Measurements from ENCODE around the gene PYDC2.
"Not testable (repeated sequence)": the region's sequence is repeated elsewhere in the genome, so short reads cannot be mapped to it uniquely, and the experiment has no call there.

PYDC2 gene

GRCh38 chr3:191470545-191470944, 9.6 kb downstream of the PYDC2 start:
- DNase-seq = no peak

DNA sequence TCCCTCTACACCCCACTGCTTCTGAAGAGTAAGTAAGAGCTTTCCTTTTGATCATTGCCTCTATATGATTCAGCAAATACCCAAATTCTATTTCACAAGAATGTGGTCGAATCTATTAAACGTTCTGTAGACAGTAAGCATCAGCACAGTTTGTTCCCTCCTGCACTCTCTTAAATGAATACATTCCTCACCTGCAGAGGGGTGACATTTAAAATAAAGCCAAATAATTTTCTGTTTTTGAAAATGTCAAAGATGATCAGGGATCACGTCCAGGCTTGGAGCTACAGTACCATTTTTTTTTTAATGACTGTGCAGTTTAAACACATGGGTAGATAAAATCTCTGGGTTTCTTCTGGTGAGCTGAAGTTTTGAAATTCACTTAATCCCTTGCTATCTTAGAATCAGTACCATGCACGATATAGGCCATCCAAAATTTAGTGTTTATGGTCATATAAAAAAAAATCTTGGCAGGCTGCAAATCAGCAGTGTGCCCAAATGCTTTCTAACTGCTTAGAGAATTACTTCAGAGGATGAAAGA, 12.8 kb downstream of the PYDC2 start:
- no peak for DNase-seq

DNA sequence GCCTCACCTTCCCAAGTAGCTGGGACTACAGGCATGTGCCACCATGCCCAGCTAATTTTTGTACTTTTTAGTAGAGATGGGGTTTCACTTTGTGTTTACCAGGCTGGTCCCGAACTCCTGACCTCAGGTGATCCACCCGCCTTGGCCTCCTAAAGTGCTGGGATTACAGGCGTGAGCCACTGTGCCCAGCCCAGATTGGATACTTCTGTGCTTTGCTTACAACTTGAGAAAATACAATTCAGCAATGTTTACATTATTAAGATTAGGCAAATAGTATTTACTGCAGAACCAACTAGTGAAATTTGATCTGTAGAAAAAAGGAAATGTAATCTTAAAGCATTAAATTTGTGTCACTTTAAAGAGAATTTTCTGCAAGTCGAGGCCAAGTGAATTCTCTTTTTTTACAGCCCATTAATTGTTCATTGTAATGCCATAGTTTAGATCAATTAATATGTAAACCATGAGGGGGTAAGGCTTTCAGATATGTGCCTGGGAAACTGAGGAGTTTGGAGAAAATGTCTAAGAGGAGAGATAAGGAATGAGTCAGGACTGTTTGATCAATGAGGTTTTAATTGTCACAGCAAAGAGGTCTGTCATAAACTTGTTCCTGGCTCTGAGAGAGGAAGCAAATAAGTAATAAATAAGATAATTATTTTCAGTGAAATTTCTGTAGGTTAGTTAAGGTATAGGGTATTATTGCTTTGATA, 15.3 kb downstream of the PYDC2 start:
- DNase-seq = no peak

GRCh38 chr3:191483994-191484393, 23.0 kb downstream of the PYDC2 start:
- DNase-seq = not testable (repeated sequence)

- DNase-seq = no peak
These were observed 23.5 kb downstream of the PYDC2 start for GRCh38 chr3:191484461-191484860.

DNA sequence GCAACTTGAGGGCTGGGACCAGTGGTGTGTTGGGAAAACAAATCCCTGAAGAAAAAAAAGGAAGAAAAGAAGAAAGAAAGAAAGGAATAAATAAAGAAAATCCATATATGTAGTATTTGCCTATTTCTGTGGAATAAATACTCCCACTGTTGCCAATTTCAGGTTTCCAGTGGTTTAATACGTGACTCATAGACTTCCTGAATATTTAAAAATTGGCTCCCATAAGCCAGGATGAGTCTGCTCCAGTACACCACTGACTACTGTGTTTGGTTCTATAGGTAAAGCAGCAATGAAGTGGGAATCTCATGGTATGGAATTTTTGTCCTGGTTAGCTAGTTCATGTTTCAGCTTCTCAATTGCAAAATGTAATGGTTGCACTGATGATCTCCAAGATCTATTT, 31.6 kb downstream of the PYDC2 start:
- DNase-seq = no peak

GRCh38 chr3:191493336-191493735, 32.4 kb downstream of the PYDC2 start:
- DNase-seq = no peak

DNA sequence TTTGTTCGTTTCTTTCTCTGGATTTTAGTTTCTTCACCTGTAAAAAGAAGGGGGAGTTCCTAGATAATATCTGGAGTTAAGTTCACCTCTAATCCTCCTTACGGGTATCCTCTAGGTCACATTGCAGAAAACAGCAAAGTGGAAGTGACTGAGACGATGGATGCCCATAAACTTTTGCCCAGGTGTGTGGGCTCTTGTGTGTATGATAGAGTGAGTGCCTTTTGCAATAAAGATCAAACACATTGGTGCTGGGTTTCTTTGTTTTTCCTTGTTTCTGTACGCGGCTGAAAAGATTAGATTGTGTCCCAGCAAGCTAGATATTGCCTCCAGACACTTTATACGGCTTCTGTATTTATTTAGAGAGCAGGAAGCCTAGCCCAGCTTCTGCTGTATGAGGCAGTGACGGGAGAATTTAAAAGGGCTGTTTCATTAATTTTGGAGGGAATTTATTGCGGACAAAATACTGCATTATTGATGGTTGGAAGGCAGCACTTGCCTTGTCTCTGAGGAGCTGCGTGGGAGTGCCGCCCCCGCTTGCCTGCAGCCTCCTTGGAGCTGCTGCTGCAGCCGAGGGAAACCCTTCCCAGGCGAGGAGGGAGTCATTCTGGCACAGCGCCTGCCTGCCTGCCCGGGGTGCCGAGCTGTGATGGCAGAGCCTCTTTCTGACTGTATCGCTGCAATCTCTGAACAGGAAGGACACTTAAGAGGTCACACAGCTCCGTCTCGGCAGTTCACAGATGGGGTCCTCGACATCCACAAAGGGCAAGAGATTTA, 38.5 kb downstream of the PYDC2 start:
- DNase-seq = peak; percentile 12

GRCh38 chr3:191500892-191501291, 39.9 kb downstream of the PYDC2 start:
- DNase-seq = no peak

DNA sequence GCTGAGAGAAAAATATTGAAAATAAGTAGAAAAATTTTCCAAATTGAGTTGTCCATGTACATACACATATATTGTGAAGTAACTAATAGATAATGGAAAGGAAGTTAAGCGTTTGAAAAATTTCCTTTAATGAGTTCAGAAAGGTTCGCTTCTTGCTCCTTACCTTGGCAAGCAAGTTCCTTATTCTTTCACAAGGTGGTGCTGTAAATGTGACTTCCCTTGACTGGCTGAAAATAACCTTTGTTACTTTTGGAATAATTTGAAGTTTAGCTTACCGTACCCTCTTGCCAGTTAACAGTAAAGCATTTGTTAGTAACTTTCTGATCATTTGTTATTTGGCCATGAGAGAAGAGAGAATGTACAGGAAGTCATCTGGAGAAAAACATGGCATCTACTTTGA, 41.6 kb downstream of the PYDC2 start:
- no peak for DNase-seq

DNA sequence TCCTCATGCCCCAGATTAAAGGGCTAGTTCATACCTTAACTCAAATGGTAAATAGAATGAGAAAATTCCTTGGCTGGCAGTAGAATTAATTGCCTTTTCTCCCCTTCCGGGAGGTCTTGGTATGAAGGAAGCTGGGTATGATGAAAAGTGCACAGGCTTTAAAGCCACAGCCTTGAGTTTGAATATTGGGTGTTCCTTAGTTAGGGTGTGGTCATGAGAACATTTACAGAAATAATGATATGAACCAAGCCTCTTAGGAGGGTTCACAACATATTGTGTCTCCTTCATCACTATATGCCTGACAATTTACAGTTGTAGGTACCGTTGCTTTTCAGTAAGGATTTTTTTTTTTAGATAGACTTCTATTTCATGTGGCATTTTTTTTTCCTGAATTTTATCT, 48.1 kb downstream of the PYDC2 start:
- DNase-seq = no peak

Data from NCI-H2171 treated with DMSO at 0.1 percent for 48 hours (cell line).